ENCODE data around the gene CPNE8. TPM values are rescaled to one million over a fixed set of nuclear protein-coding genes. Genes with fewer than 3 reads are reported as not detected.

CPNE8 gene
- total and polyA plus RNA-seq, 3 experiments from 2014 or later: 2.1 to 6.3 (median 5.9) TPM

DNA sequence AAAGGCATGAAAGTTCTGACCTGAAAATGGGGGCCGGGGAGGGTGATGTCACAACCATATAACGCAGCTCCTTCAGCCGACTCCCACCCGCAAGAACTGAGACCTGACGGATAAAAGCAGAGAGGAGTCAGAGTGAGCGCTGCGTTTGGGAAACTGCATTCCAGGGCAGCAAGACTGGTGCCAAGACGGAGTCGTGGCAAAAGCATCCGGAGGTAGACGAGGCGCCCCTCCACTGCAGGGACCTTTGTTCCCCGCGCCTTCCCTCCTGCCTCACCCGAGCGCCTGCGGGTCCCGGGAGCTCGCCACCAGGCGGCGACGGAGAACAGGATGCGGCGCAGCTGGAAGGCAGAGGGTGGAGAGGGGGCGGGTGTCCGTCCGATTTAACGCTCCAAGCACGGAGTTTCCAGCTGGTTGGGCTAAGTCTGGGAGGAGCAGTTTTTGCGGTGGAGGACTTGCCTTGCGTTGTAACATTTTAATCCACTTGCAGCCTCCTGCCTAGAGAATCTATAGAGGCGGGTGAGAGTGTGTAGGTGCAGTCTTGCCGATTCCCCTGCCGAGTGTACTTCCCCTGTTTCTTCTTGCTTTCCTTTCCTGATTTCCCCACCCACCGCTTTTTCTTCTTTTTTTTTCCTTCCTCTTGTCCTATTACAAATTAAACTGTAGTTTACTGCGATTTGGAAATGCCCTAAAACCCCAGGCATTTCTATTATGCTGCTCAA, 1.2 kb upstream of the CPNE8 start:
- H3K27me3 Mint-ChIP-seq: peaks cover 11 to 13% of the 10 kb centered on the region in 2 donors
- H3K36me3 Mint-ChIP-seq: peaks cover 0 to 10% (median 0%) of the 10 kb centered on the region in 3 donors
- H3K9me3 Mint-ChIP-seq: peaks cover 0 to 14% (median 7%) of the 10 kb centered on the region in 5 donors
- Histone ChIP-seq H3K27me3 (ENCODE audit: insufficient read depth, low read length, poor library complexity, severe bottlenecking) (no peaks in the 10 kb centered on the region), H3K4me1 (ENCODE audit: insufficient read depth, low read length) (no peaks in the 10 kb centered on the region), H3K27ac (ENCODE audit: low read depth, low read length) (no peak overlapping the region), H3K9me3 (ENCODE audit: low read length) (no peaks in the 10 kb centered on the region), H3K36me3 (ENCODE audit: insufficient read depth, low read length) (no peaks in the 10 kb centered on the region), H3K4me3 (ENCODE audit: low read length) (peak overlapping the region; percentile 86)
- peak overlapping the region in 6 of 8 donors; percentile 37 to 90 (median 76) for H3K27ac Mint-ChIP-seq
- ChIA-PET CTCF (interaction anchor here (1.0 to 1.8 kb wide), 5 partner anchors 9 to 135 kb away, joined by 3 to 7 read pairs (median 3); no protein-coding TSS in a partner anchor), POLR2A (no interaction called here)
- H3K4me1 Mint-ChIP-seq: peaks cover 18 to 31% (median 20%) of the 10 kb centered on the region in 3 donors
- H3K4me3 Mint-ChIP-seq: peak overlapping the region; percentile 84 to 96 (median 92)
- peak; percentile 32 to 69 (median 44) for DNase-seq

DNA sequence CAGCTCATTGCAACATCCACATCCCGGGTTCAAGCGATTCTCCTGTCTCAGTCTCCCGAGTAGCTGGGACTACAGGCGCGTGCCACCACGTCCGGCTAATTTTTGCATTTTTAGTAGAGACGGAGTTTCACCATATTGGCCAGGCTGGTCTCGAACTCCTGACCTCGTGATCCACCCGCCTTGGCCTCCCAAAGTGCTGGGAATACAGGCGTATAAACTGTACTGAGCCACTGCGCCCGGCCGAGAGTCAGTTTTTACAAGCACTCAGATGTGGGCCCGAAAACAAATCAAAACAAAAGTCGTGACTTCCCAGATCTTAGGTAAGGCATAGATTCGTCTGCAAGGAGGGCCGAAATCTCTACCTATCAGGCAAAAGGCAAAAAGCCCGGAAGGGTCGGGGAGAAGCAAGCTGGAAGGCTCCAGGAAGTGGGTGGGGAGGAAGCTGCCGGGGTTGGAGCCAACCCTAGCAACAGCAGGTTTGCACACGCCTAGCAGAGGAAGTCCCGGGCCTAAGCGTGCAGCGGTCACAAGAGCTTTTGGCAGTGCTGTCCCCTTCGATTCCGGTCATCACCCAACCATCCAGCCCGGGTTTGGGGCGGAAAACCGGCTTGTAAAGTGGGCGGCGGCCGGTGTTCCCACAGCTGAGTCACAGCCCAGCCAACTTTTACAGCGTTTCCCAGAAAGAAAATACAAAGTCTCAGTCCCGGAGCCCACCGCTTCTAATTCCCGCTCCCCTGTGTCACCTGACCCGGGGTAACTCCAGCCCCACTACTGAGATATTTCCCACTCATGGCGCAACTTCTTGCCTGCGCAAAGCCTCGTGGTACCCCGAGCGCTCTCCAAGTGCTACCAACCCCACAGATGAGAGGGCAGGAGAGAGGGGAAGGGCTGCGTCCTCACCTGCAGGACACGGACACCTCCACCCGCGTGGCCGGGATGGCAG, 583 bp downstream of the CPNE8 start:
- Mint-ChIP-seq H3K27me3 (peaks cover 11 to 13% of the 10 kb centered on the region in 2 donors), H3K9me3 (peaks cover 0 to 14% (median 6%) of the 10 kb centered on the region in 5 donors), H3K27ac (peak overlapping the region; percentile 21 to 95 (median 88)), H3K36me3 (peaks cover 0 to 10% (median 0%) of the 10 kb centered on the region in 3 donors), H3K4me1 (peaks cover 18 to 31% (median 20%) of the 10 kb centered on the region in 3 donors), H3K4me3 (peak overlapping the region; percentile 84 to 96 (median 92))
- Histone ChIP-seq H3K27me3 (ENCODE audit: insufficient read depth, low read length, poor library complexity, severe bottlenecking) (no peaks in the 10 kb centered on the region), H3K4me1 (ENCODE audit: insufficient read depth, low read length) (no peaks in the 10 kb centered on the region), H3K27ac (ENCODE audit: low read depth, low read length) (peak overlapping the region; percentile 54), H3K36me3 (ENCODE audit: insufficient read depth, low read length) (no peaks in the 10 kb centered on the region), H3K9me3 (ENCODE audit: low read length) (no peaks in the 10 kb centered on the region), H3K4me3 (ENCODE audit: low read length) (peak overlapping the region; percentile 86)
- CTCF ChIA-PET: no interaction called here
- POLR2A ChIA-PET: no interaction called here
- peak; percentile 13 to 68 (median 28) for DNase-seq

GRCh38 chr12:38903596-38903995, 1.8 kb downstream of the CPNE8 start:
- peak overlapping the region; percentile 23 to 92 (median 79) for H3K4me3 Mint-ChIP-seq
- Histone ChIP-seq H3K4me3 (ENCODE audit: low read length) (no peak overlapping the region), H3K36me3 (ENCODE audit: insufficient read depth, low read length) (no peaks in the 10 kb centered on the region), H3K27ac (ENCODE audit: low read depth, low read length) (no peak overlapping the region), H3K27me3 (ENCODE audit: insufficient read depth, low read length, poor library complexity, severe bottlenecking) (no peaks in the 10 kb centered on the region), H3K9me3 (ENCODE audit: low read length) (no peaks in the 10 kb centered on the region), H3K4me1 (ENCODE audit: insufficient read depth, low read length) (no peaks in the 10 kb centered on the region)
- H3K27me3 Mint-ChIP-seq: peaks cover 8 to 11% of the 10 kb centered on the region in 2 donors
- peaks cover 0 to 10% (median 0%) of the 10 kb centered on the region in 3 donors for H3K36me3 Mint-ChIP-seq
- ChIA-PET CTCF (interaction anchor here (1.4 kb wide), 1 partner anchor 18 kb away, joined by 3 read pairs; no protein-coding TSS in a partner anchor), POLR2A (no interaction called here)
- no peak for DNase-seq
- peaks cover 18 to 31% (median 20%) of the 10 kb centered on the region in 3 donors for H3K4me1 Mint-ChIP-seq
- H3K9me3 Mint-ChIP-seq: peaks cover 0 to 14% (median 6%) of the 10 kb centered on the region in 5 donors
- peak overlapping the region in 6 of 8 donors; percentile 8 to 92 (median 46) for H3K27ac Mint-ChIP-seq

GRCh38 chr12:38898001-38898684, 7.2 kb downstream of the CPNE8 start:
- no peaks in the 10 kb centered on the region for H3K27me3 Mint-ChIP-seq
- H3K27ac ChIP-seq (ENCODE audit: low read depth, low read length): no peak overlapping the region
- DNase-seq: no peak
- H3K4me1 ChIP-seq (ENCODE audit: insufficient read depth, low read length): no peaks in the 10 kb centered on the region
- H3K4me3 ChIP-seq (ENCODE audit: low read length): no peak overlapping the region
- H3K4me3 Mint-ChIP-seq: no peak overlapping the region
- no peak overlapping the region for H3K27ac Mint-ChIP-seq
- H3K27me3 ChIP-seq (ENCODE audit: insufficient read depth, low read length, poor library complexity, severe bottlenecking): no peaks in the 10 kb centered on the region
- H3K36me3 Mint-ChIP-seq: no peaks in the 10 kb centered on the region
- no peaks in the 10 kb centered on the region for H3K36me3 ChIP-seq (ENCODE audit: insufficient read depth, low read length)
- H3K9me3 Mint-ChIP-seq: peaks cover 0 to 3% (median 0%) of the 10 kb centered on the region in 5 donors
- POLR2A ChIA-PET: no interaction called here
- CTCF ChIA-PET: interaction anchor here (1.3 kb wide), 1 partner anchor 8 kb away, joined by 3 read pairs; the partner anchor contains the start of gene CPNE8
- no peaks in the 10 kb centered on the region for H3K9me3 ChIP-seq (ENCODE audit: low read length)
- peaks cover 0 to 14% (median 0%) of the 10 kb centered on the region in 3 donors for H3K4me1 Mint-ChIP-seq

DNA sequence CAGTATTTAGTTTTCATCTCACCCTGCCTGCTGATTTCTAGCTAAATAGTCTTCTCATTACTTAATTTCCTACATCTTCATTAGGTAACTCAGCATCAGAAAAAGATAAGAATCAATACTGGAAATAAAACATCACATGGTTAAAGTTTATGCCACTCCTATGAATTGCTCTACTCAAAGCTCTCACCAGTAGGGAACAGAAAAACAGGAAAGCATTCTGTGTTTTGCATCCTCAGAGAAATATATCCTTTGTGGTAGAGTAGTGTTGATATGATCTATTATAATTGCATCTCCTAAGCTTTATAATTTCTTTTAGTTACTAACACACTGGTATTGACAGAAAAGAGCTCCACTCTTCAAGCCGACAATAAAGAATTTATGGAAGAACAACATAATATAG, 9.9 kb downstream of the CPNE8 start:
- Mint-ChIP-seq H3K27ac (no peak overlapping the region), H3K4me1 (peaks cover 0 to 13% (median 0%) of the 10 kb centered on the region in 3 donors), H3K27me3 (no peaks in the 10 kb centered on the region), H3K4me3 (no peak overlapping the region), H3K9me3 (no peaks in the 10 kb centered on the region), H3K36me3 (no peaks in the 10 kb centered on the region)
- no peaks in the 10 kb centered on the region for H3K4me1 ChIP-seq (ENCODE audit: insufficient read depth, low read length)
- ChIA-PET POLR2A (no interaction called here), CTCF (interaction anchor here (1.8 kb wide), 1 partner anchor 11 kb away, joined by 7 read pairs; no protein-coding TSS in a partner anchor)
- no peaks in the 10 kb centered on the region for H3K27me3 ChIP-seq (ENCODE audit: insufficient read depth, low read length, poor library complexity, severe bottlenecking)
- H3K27ac ChIP-seq (ENCODE audit: low read depth, low read length): no peak overlapping the region
- DNase-seq: no peak
- no peak overlapping the region for H3K4me3 ChIP-seq (ENCODE audit: low read length)
- no peaks in the 10 kb centered on the region for H3K9me3 ChIP-seq (ENCODE audit: low read length)
- H3K36me3 ChIP-seq (ENCODE audit: insufficient read depth, low read length): no peaks in the 10 kb centered on the region

GRCh38 chr12:38892976-38893375, 12.4 kb downstream of the CPNE8 start:
- Mint-ChIP-seq H3K4me3 (no peak overlapping the region), H3K27ac (no peak overlapping the region), H3K9me3 (peaks cover 0 to 2% (median 0%) of the 10 kb centered on the region in 5 donors), H3K27me3 (no peaks in the 10 kb centered on the region), H3K4me1 (peaks cover 4 to 18% (median 5%) of the 10 kb centered on the region in 3 donors), H3K36me3 (peaks cover 0 to 2% (median 0%) of the 10 kb centered on the region in 3 donors)
- DNase-seq: no peak
- Histone ChIP-seq H3K27me3 (ENCODE audit: insufficient read depth, low read length, poor library complexity, severe bottlenecking) (no peaks in the 10 kb centered on the region), H3K36me3 (ENCODE audit: insufficient read depth, low read length) (no peaks in the 10 kb centered on the region), H3K27ac (ENCODE audit: low read depth, low read length) (no peak overlapping the region), H3K4me1 (ENCODE audit: insufficient read depth, low read length) (no peaks in the 10 kb centered on the region), H3K9me3 (ENCODE audit: low read length) (no peaks in the 10 kb centered on the region), H3K4me3 (ENCODE audit: low read length) (no peak overlapping the region)
- POLR2A ChIA-PET: no interaction called here
- CTCF ChIA-PET: interaction anchor here (1.0 kb wide), 1 partner anchor 11 kb away, joined by 3 read pairs; no protein-coding TSS in a partner anchor

GRCh38 chr12:38892087-38892786, 13.2 kb downstream of the CPNE8 start:
- no peaks in the 10 kb centered on the region for H3K27me3 Mint-ChIP-seq
- no peak for DNase-seq
- Histone ChIP-seq H3K36me3 (ENCODE audit: insufficient read depth, low read length) (no peaks in the 10 kb centered on the region), H3K27me3 (ENCODE audit: insufficient read depth, low read length, poor library complexity, severe bottlenecking) (no peaks in the 10 kb centered on the region), H3K4me1 (ENCODE audit: insufficient read depth, low read length) (no peaks in the 10 kb centered on the region), H3K27ac (ENCODE audit: low read depth, low read length) (no peak overlapping the region), H3K4me3 (ENCODE audit: low read length) (no peak overlapping the region), H3K9me3 (ENCODE audit: low read length) (no peaks in the 10 kb centered on the region)
- peaks cover 0 to 2% (median 0%) of the 10 kb centered on the region in 3 donors for H3K36me3 Mint-ChIP-seq
- peaks cover 0 to 2% (median 0%) of the 10 kb centered on the region in 5 donors for H3K9me3 Mint-ChIP-seq
- CTCF ChIA-PET: interaction anchor here (1.0 kb wide), 1 partner anchor 11 kb away, joined by 3 read pairs; no protein-coding TSS in a partner anchor
- peaks cover 4 to 18% (median 5%) of the 10 kb centered on the region in 3 donors for H3K4me1 Mint-ChIP-seq
- no peak overlapping the region for H3K27ac Mint-ChIP-seq
- POLR2A ChIA-PET: no interaction called here
- no peak overlapping the region for H3K4me3 Mint-ChIP-seq
